ENCODE results near the gene TNIP3.

GRCh38 chr4:121138039-121138825 lies 25.9 kb downstream of the TNIP3 start:
- no peak for TF ChIP-seq POLR2A (IDR thresholded peaks at IDR 0.05)
- TF ChIP-seq, protein P1, sequence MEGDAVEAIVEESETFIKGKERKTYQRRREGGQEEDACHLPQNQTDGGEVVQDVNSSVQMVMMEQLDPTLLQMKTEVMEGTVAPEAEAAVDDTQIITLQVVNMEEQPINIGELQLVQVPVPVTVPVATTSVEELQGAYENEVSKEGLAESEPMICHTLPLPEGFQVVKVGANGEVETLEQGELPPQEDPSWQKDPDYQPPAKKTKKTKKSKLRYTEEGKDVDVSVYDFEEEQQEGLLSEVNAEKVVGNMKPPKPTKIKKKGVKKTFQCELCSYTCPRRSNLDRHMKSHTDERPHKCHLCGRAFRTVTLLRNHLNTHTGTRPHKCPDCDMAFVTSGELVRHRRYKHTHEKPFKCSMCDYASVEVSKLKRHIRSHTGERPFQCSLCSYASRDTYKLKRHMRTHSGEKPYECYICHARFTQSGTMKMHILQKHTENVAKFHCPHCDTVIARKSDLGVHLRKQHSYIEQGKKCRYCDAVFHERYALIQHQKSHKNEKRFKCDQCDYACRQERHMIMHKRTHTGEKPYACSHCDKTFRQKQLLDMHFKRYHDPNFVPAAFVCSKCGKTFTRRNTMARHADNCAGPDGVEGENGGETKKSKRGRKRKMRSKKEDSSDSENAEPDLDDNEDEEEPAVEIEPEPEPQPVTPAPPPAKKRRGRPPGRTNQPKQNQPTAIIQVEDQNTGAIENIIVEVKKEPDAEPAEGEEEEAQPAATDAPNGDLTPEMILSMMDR (IDR thresholded peaks at IDR 0.05), result no peak
